GM18499 (cell line): ENCODE results near the gene MEF2D.

Experiments
- ATAC-seq: cut with Tn5 transposase; IDR thresholded peaks from one replicate; pipeline ENCODE4 v1.9.1; 2021; ENCODE audit warnings: moderate number of reproducible peaks; ENCODE audit not compliant: insufficient read depth, unreplicated experiment

MEF2D gene

DNA sequence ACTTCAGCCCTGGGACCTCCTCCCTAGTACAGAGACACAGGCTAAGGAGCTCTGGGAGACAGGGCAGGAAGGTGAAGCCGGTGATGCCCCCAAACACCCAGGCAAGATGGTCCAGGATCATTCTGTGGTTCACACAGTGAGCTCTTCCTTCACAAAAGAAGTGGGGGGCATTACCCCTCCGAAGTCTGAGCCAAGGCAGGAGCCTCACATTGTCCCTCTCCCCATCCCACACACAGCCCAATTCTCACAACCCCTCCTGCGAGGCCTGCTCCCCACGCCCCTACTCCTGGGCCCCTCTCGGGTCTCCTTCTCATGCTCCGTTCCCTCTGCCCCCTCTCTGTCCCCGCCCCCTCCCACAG lies 10.7 kb downstream of the MEF2D start:
- no peak for ATAC-seq

DNA sequence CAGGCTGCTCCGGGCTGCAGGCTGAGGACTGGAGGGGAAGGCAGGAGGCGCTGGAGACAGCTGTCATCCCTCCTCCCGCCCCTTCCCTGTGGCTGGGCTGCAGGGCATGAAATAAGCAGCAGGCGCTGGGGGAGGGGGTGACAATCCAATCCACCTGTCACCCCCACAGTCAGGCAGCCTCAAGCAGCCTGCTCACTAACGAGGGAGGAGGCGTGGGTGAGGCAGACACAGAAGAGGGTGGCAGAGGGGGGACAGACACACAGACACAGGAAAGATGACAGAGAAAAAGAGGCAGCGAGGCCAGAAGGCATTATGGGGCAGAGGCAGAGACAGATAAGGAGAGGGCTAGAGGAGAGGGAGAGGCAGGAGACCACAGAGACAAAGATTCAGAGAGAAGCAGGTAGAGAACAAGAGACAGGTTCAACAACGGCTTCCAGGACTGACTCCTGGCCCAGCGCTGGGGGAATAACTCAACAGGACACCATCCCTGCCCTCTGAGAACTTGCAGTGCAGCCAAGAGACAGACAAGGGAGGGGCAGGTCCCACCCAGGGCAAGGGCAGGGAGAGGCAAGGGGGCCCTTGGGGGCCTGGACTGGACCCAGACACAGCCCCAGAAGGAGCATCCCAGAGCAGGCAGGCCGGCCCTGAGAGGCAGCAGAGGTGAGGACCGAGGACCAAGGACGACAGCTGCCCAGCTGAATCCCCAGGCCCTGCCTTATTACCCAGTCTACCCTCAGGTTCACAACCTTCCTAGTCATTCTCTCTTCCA lies 11.2 kb downstream of the MEF2D start:
- ATAC-seq, result no peak

DNA sequence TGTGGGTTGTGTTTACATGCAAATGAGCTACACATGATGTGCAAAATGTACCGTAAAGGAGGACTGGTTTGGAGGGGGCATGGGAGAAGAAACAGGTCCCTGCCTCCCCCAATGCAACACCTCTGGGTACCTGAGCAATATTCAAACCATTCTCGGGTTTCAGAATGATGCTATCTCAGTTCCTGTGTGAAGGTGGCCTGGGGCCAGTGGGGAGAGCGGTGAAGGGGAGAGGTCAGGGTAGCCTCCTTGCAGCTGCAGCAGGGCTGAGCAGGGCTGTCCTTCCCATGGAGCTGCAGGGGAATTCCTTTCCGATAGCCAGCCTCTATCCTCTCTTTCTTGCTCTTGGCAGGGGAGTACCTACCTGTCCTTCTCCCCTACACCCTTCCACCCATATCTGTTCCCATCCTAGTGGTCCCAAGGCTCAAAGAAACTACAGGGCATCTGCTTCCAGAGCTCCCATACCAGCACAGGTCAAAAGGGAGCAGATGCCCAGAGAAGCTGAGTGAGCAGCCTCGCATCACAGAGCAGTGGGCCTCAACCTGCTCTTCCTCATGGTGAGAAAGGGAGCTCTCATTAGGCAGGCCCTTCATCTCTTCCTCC lies 11.9 kb downstream of the MEF2D start:
- ATAC-seq, result peak; percentile 30

DNA sequence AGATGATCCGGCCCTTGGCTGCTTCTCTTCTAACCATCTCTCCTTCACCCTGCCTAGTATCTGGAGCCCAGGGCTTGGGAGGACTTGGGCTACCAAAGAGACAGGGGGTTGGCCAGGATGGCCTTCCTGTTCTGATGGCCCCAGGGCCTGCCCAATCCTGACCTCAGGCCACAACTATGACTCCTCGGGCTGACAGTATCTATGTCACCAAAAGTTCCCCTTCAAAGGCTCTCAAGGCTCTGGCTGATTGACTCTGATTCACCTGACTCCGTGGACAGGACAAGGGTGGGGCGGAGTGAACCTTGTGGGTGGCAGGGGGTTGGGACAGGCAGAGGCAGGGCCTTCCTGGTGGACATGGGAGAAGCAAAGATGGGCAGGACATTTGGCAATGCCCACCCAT lies 12.7 kb downstream of the MEF2D start:
- ATAC-seq, result no peak

DNA sequence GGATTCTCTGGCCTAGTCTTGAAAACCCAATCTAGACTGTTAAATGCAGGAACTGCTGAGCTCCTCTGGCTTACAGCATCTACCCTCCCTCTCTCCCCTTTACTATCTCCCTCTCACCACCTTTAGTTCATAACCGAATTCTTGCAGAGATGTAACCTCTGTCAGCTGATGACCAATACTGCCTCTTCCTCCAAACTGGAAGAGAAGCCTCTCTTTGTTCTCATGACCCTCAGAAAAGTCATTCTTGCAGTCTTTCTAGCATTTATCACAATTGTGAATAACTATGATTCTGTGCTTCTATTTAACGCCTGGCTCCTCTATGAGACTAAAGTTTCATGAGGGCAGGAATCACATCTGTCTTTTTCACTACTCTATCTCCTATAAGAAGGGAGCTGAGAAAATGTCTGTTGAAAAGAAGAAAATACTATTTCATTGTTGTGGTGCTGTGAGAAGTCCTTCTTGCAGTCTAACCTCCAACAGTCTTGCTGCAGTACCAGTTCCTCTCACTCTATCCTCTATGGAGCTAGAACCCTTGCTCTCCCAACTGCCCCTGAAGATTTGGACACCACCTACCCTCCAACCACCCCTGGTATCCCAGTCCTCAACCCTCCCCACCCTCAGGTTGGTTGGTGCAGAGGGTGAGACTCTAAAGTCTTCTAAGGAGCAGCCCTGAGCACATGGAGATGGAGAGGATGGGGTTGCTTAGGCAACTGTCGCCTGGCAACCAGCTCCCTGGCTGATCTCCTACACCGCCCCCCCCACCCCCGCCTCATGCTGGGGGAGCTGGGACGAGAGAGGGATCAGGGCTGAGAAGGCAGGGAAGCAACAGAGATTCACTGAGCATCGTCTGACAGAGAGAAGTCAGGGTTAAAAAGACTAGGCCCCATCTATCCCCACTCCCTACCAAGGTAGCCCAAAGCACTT lies 13.9 kb downstream of the MEF2D start:
- no peak for ATAC-seq

DNA sequence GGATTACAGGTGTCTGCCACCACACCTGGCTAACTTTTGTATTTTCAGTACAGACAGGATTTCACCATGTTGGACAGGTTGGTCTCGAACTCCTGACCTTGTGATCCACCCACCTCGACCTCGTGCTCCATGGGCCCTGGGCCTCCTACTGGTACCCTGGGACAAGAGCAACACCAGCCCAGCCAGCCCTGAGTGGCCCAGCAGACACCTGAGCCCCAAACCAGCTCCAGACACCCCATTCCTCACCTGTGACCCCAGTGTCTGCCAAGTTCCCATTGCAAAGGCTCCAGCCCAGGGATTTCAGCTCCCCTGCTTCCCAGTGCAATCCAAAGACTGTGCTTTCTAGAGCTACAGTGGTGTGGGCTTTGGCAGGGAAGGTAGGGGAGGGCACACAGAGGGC lies 14.6 kb downstream of the MEF2D start:
- ATAC-seq, result no peak

DNA sequence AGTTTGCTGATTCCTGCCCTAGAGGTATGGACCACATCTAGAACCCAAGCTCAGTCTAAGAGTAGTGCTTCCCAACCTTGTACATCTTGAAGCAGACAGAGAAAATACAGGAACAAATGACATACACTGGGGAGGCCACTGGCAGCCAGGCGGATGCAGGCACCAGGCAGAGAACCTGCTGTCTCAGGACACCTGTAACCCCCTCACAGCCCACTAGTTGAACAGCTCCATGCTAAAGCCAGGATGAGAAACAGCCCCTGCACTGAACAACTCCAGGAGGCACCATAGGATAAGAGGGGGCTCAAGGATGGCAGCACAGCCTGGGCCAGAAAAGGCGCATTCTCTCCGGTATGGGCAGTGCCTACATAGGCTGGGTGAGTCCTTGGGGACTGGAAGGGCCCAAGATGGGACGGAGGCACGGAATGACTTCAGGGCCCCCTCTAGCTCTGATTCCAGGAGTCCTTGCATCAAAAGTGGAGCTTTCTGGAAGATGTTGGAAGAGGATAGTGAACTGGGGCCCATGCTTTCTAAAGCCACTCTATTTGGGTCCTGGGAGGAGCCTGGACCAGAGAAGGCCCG lies 16.0 kb downstream of the MEF2D start:
- ATAC-seq, result no peak

DNA sequence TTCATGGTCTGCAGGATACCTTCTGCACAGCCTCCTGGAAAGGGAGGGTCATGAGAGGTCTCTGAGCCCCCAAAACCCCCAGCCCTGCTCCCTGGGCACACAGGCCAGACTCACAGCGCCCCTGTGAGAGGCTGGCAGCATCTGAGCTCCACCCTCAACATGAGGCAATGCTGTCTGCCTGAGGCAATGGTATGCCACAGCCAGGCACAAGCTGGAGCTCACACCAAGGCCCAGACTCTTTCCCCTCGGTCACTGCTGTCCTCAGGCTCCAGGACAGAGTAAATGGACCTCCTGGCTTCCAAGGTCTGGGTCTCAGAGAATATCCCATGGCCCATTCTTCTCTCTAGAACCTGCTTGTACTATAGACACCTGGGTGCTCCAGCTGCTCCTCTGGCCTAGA lies 17.2 kb downstream of the MEF2D start:
- no peak for ATAC-seq

DNA sequence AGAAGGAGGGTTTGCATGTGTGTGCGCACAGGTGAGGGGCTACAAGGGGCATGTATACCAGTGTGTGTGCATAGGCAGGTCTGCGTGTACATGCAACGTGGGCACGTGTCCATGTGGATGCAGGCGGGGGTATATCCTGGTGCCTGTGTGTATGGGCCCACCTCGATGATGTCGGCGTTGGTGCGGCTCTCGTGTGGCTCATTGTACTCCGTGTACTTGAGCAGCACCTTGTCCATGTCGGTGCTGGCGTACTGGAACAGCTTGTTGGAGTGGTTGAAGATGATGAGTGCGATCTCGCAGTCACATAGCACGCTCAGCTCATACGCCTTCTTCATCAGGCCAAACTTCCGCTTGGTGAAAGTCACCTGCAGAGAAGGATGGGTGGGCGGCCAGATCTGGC lies 18.3 kb downstream of the MEF2D start:
- ATAC-seq, result no peak

DNA sequence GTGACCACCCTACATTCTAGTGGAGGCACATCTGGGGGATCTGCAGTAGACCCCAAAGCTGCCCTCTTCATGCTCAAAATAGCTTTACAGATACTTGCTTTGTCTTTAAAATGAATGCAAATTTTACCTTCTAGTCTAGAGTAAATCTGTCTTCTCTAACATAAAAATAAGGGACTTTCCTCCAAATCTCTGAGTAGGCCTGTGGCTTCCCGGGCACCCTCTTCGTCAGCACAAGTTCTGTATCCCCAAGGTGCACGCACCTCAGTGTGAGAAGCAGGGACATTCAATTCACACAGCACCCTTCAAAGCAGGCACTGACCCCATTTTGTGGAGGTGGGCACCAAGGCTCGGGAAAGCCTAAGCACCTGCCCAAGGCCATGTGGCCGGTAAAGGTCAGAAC lies 19.0 kb downstream of the MEF2D start:
- ATAC-seq, result no peak

DNA sequence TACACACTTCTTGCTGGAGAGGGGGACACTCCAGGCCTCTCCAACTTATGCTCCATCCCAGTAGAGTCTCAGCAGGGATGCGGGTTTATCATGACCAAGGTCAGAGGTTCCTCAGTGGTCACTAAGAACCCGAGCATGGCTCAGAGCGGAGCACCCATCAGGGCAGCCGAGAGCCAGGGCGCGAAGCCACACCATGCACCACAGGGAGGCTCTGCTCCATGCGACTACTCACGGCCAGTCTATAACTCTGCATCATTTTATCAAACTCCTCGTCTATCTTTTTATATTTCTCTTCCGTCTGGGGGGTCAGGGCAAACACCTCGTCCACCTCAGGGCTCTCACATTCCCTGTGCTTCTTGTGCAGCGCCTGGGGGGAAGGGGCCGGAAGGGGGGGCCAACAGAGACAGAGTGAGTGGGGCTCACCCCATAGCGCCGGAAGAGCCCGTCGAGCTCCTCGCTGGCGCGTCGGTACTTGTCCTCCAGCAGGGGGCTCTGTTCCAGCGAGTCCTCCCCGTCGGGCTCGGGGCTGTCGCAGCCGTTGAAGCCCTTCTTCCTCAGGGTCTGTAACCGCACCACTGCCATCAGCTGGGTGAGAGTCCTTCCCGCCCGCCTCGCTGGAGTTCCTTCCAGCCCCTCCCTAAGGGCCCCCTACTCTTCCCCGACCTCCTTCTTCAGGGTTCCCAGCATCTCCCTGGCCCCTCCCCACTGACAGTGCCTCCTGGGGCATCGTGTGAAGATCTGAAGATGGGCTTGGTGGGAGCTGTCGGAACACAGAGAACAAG lies 20.0 kb downstream of the MEF2D start:
- no peak for ATAC-seq

DNA sequence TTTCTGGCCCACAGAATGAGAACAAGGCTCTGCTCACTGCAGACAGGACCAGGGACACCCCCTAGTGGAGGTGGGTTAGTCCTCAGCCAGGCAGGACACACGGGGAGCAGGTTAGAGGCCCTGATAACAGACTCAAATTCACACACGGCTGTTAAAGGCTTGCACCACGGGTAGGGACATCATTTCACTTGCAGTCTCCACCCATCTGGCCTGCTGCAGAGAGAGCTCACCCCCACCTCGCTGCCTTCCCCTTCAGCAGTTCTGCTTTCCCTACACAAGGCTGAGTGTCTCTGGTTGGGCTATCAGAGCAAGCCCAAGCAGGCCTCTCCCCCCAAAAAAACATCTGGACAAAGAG lies 20.6 kb downstream of the MEF2D start:
- ATAC-seq, result no peak

DNA sequence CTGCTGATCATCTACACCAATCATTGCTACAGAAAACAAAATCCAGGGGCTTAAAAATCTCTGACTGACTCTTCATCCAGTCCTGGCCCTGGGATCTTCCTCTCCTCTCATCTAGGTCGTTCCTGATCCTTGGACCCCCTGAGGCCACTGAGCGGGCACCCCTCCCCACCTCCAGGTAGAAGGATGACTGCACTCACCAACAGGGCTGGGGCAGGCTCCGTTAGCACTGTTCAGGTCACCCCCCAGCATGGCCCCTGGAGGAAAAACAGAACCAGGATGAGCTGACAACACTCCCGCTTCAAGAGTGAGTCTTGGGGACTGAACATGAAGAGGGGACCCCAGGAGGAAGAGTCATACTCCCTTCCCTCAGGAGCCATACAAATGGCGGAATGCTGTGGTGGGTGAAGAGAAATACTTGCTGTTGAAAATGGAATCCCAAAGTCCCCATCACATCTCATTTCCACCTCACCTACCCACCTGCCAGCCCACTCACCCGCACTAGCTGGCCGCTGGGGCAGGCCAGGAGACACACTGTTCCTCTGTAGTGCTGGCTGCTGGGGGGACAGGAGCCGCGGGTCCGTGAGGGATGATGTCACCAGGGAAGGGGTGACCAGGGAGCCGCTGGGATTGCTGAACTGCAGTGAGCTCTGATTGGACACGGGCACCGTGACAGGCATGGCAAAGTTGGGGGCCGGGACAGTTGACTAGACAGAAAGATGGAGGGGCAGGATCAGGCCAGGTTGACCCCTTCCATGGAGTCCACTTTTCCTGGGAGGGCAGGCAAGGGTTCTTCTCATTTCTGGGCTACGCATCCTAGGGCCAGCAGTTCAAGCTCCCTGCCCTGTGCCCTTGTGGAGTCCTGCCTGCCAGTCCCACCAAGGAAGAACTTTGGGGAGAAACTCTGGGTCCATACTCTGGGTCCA lies 21.2 kb downstream of the MEF2D start:
- no peak for ATAC-seq

DNA sequence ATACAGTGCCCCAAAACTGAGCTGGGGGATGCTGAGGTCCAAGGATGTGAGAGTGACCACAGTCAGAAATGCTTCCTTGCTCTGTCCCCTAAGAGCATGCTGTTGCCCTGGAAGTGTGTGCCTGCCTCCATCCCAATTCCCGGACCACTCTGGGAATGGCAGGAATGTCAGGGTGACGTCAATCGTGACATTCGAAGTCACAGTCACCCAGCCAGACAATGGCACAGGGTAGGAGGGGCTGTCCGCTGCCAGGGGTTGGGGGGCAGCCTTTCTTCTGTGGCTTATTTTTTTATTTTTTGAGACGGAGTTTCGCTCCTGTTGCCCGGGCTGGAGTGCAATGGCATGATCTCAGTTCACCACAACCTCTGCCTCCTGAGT lies 22.3 kb downstream of the MEF2D start:
- no peak for ATAC-seq

DNA sequence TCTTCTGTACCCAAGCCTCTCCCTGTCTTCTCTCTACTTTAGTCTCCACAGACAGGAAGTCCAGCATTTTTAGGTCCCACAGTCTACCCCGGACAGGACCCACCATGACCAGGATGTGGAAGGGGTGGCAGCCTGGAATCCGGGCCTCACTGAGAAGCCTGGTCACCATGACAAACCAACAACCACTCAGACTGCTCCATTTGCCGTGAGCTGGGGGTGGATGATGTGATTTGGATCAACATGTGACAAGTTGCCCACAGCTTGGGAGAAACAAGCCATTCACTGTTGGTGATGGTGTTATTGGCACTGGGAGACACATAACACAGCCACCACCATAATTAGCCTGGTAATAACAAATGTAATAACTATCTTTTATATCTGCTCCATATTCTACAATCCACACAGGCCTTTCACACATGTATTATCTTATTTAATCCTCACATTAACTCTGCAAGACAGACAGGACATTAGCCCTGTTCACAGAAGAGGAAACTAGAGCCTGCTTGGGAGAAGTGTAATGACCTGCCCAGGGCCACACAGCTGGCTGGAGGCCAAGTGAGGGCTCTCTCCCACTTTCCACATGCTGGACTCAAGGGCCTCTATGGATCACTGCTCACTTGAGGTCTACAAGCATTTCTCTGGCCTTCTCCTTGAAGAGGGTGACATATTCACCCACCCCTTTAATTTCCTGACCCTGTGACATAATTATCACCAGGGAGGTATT lies 22.9 kb downstream of the MEF2D start:
- ATAC-seq, result no peak

DNA sequence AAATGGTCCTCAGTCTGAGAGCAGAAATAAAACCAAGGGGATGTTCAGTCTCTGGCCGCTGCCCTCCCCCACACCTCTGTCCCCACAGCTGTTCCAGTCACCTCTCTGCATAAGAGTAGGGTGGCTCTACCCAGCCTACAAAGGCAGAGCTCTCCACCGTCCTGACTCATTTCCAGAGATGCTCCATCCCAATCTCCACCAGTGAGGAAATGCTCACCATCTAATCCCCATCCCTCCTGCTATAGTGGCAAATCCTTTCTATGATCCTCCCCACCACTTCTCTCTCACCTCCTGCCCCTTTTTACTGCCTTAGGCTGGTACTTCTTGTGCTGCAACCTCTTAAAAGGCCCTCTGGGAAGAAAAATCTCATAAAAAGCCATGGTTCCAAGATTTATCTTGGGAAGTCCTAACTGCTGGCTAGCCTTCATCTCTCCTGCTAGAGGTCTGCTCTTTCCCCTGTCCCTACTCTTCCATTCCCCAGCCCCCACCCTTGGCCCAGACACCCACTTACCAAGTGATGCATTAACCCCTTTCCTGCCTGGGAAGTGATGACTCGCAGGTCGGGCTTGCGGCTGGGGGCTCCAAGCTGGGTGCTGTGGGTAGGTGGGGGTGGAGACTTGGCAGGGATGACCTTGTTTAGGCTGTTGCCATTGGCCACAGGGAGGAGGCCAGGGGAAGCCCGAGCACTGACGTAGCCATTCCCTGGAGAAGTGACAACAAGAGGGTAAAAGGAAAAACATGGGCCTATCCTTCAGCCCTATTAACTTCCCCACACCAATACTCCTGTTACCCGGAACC lies 23.9 kb downstream of the MEF2D start:
- no peak for ATAC-seq

DNA sequence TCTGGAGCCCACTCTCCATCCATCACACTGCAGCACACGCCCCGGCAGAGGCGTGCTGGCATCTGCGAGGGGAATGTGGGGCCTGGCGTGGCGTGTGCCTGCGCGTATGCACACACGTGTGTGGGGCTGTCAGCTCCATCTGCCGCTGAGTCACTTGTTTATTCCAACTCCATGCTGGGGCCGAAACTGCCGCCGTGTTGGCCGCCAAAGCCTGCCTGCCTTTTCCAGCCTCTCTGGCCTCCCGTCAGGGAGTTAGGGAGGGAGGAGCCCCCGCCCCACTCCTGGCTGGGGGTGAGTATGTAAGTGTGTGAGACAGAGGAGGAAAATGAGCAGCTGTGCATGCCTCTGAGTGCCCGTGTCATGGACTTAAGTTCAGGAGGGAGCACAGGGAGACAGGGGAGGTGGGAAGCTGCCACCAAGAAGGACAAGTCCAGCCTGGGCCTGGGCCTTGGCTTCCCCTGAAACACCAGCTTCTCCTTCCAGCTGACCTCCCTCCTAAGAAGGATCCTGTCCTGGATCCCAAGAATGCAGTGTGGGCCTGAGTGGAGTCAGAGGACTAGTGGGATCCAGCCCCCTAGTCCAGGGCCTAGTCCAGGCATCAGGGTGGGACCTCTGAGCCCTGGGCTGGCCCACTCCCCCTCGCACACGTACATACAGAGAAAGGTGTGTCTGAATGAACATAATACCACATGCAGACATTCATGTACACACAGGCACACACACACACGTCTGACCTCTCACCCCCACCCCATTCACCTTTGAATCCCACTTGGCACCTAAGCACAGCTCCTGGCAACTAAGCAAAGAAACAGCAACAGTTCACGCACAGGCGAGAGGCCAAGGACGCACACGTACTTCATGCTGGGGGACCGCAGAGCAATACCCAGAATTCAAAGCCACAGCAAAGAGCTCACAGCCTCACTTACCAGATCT lies 24.7 kb downstream of the MEF2D start:
- no peak for ATAC-seq
